ENCODE results near the gene TWF2.
A peak's percentile ranks its signal among the peaks of the same experiment; 100 is the strongest.

Gene TWF2

DNA sequence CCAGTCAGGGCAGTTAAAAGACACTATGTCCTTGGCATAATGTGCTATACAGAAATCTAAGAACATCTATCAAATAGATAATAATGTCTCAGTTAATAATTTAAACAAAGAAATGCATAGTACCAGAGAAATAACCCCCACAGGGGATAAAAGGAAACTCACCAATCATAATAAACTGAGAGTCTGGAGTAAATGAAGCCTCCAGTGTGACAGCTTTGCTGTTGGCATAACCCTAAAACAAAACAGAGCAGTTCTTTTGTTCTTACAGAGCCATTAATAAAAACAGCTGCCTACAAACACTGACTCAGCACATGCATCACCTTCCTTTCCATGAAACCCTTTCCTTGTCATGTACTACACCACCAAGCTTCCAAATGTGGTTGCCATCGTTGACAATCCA, 20.1 kb upstream of the TWF2 start:
- no peak for DNase-seq (ENCODE audit: low read depth in 1 of 2, low spot score in 1 of 2)

DNA sequence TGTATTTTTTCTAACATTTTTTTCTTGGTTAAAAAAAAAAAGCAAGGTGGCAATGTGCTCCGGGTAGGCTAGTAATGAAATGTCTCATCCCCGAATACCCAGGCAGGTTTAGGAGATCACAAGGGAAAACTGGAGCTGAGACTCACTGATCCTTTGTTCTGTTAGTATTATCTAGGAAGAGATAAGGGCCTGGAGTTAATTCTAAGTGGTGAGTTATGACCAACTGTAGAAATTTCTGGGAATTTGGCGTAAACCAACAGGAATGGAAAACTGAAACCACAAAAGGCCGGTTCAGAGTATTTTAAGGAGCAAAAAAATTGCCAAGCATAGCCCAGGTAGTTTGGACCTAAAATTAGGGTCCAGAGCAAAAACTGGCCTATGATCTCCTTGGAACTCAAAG, 19.0 kb upstream of the TWF2 start:
- DNase-seq (ENCODE audit: low read depth in 1 of 2, low spot score in 1 of 2): no peak

DNA sequence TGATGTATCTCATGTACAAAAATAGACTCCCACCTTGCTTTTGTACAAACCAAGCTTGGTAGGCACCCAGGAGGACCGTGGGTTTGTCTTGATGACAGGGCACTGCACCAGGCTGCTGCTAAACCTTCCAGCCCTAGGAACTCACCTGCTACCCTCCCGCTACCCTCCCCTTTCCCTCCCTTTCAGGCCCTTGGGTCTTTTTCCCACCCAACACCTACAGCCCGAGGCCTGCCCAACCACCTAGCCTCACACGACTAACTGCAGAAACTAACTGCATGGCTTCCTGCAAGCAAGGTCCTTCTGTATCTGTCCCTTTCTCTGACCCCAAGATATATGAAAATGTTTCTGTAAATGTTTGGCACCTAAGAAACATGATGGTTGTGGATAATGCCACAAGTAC, 17.7 kb upstream of the TWF2 start:
- no peak for DNase-seq (ENCODE audit: low read depth in 1 of 2, low spot score in 1 of 2)

DNA sequence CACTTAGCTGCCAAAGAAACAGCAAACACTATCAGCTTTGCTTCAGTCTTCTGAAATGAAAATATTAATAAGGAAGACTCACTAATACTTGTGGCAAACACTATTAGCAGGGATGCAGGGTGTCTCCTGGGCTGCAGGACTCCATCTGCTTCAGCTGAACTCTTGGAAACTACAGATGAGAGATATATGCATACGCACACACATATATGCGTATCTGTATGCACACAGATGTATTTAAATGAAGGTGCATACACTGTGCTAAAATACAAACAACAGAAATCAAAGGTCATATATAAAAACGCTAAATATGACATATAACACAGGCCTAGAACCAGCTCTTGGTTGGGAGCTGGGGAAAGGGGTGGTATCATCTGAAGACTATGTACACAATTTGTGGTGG, 17.2 kb upstream of the TWF2 start:
- no peak for DNase-seq (ENCODE audit: low read depth in 1 of 2, low spot score in 1 of 2)

DNA sequence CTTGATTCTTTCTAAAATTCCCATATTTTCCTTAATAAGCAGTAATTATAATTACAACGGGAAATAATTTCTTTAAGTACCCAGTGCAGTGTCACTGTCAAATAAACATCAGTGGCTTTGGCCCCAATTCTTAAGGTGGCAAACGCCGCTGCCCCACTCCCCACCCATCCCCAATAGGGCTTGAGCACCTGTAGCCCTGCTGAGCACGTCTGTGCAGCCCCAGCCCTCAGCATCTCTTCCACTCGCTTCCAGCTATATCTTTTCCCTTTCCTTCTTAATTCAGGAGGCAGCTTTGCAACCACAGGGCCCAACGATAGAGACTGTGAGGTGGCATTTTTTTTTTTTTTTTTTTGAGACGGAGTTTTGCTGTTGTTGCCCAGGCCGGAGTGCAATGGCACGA, 15.7 kb upstream of the TWF2 start:
- no peak for DNase-seq (ENCODE audit: low read depth in 1 of 2, low spot score in 1 of 2)

DNA sequence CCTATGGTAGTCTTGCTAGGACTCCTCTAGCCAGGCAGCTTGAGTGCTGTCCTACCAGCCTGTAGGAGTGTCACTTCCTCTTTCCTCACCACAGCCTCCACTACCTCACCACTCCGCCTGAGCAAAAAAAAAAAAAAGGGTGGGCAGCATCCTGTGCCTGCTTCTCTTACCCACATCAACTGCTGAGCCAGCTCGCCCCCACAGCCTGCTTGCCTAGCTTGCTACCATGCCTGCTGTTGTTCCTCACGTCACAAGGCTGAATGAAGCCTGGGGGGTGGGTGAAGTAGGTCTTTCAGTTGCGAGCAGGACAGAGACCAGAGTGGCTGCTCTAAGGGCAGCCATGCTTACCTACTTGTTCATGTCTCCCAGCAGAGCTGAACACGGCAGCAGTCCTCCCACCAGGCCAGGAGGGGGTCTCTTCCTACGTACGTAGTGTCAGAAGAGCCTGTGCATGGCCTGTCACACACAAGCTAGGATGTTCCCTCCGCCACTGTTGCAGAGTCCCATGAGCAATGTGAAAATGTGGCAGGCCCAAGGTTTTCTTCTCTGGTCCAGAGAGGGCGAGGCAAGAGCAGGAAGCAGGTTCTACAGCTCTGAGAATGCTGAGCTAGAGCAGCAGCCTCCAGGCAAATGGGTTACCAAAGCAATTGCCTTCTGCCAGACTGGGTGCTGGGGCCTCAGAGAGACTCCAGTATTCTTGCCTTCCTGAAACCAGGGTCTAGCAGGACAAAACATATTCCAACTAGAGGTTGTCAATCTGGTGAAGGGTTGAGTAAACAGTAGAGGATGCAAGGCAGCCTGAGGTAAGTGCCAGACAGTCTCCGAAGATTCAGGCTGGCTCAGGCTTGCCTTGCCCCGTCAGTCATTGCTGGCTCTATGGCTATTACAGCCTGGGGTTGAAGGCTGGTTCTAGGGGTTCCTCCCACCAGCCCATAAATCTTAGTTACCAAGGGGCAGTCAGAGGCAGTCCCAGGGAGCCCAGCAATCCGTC, 14.7 kb upstream of the TWF2 start:
- peak; percentile 53 to 65 for DNase-seq (ENCODE audit: low read depth in 1 of 2, low spot score in 1 of 2)

DNA sequence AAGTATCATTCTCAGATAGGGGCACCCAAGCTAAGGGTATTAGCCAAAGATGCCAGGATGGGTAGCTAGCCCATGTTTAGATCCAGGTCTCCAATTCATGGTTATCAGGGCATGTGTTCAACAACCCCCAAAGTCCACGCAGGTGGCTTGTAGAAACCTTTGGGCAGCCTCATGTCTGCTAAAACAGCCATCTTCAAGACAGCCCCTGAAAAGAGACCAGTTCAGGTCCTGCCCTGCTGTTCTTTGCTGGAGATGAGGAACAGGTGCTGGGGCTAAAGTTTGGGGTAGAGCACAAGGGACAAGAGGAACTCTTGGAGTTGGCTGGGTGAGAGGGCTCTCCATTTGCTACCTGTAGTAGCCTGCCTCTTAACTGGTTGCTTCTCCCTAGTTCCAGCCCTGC, 11.2 kb upstream of the TWF2 start:
- DNase-seq (ENCODE audit: low read depth in 1 of 2, low spot score in 1 of 2): no peak

DNA sequence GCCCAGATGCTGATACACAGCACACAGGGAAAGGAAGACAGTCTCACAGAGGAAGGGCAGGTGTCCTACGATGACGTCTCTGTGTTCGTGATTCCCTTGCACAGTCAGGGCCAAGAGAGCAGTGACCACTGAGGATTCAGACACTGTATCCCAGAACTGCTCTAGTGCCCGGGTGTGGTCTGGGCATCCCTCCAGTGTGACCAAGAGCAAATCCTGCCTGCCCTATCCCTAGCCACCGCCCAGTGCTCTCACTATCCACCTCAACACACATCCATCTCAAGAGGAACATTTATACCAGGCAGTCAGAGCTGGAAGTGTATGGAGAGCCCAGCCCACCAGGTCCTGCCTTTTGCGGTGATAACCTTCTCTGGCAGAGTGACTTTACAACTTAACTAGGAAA, 10.7 kb upstream of the TWF2 start:
- DNase-seq (ENCODE audit: low read depth in 1 of 2, low spot score in 1 of 2): no peak

DNA sequence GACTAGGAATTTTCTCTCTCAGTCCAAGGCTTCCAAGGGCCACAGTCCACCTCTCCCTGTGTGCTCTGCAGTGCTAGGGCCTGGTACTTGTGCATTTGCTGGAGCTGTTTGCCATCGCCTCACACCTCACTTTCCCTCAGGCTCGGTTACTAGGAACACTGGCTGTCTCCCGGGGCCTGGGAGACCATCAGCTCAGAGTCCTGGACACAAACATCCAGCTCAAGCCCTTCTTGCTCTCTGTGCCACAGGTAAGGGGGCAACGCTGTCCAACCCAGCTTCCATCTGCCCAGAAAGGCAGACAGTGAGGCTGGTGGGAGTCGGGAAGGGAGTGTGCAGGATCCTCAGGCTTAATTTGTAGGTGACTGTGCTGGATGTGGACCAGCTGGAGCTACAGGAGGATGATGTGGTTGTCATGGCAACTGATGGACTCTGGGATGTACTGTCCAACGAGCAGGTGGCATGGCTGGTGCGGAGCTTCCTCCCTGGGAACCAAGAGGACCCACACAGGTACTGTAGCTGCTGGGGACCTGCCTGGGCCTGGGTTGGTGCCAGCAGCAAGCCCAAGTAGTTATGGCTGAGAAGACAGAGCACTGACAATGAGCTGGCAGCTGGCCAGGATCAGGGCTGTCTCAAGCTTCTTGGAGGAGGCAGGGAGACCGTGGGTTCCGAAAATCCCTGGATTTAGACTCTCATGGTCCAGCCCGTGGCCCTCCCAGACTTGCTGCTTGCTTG, 10.0 kb upstream of the TWF2 start:
- no peak for DNase-seq (ENCODE audit: low read depth in 1 of 2, low spot score in 1 of 2)

DNA sequence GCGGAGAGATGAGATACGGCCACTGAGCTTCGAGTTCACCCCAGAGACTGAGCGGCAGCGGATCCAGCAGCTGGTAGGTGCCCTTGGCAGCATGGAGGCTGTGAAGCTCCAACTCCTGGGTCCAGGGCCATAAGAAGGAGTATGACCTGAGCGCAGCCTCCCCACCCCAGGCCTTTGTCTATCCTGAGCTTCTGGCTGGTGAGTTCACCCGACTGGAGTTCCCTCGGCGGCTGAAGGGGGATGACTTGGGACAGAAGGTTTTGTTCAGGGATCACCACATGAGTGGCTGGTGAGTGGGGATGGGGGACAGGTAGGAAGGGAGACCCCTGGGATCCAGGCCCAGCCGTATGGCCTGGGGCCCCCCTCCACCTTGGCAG, 9.2 kb upstream of the TWF2 start:
- no peak for DNase-seq (ENCODE audit: low read depth in 1 of 2, low spot score in 1 of 2)

DNA sequence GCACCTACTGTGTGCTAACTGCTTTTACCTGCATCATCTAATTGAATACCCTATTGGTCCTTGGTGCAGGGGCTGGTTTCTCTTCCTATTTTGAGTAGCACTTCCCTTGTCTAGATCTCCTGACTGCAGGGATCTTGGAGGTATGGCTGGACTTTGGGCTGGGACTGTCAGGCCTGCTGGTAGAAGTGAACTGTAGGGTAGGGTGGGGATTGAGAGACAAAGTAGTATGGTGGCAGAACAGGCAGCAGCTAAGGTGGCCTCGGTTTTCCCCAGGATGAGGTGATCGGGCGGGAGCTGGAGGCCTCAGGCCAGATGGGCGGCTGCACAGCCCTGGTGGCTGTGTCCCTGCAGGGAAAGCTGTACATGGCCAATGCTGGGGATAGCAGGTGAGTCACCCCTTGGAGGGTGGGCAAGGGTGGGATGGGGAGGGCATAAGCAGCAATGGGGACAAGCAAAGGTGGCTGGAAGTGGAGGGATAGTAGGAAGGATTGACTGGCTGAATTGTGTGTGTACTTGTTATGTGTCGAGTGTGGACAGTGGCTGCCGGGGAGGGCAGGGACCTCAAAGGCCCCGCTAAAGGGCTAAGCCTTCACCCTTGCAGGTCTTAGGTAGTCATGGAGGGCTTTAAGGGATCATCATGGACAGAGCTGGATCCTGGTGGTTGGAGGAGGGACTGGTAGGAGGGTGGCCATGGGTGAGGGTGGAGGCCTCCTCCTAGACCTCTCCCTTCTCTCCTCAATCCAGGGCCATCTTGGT, 8.6 kb upstream of the TWF2 start:
- DNase-seq (ENCODE audit: low read depth in 1 of 2, low spot score in 1 of 2): no peak

DNA sequence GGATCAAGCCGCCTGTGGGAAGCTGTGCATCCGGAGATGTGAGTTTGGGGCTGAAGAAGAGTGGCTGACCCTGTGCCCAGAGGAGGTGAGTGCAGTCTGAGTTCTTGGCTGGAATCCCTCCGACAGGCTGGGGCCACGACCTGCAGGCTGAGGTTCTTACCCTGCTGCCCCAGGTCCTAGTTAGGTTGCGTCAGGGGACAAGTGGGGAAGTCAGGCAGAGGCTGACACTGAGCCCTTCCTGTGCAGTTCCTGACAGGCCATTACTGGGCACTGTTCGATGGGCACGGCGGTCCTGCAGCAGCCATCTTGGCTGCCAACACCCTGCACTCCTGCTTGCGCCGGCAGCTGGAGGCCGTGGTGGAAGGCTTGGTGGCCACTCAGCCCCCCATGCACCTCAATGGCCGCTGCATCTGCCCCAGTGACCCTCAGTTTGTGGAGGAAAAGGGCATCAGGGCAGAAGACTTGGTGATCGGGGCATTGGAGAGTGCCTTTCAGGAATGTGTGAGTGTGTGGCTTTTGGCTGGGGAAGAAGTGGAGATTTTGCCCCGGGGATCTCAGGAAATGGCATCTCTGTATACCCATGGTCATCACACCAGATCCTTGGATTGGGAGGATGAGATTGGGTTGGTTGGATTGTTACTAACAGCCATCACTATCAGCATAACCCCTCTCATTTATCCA, 7.9 kb upstream of the TWF2 start:
- no peak for DNase-seq (ENCODE audit: low read depth in 1 of 2, low spot score in 1 of 2)

DNA sequence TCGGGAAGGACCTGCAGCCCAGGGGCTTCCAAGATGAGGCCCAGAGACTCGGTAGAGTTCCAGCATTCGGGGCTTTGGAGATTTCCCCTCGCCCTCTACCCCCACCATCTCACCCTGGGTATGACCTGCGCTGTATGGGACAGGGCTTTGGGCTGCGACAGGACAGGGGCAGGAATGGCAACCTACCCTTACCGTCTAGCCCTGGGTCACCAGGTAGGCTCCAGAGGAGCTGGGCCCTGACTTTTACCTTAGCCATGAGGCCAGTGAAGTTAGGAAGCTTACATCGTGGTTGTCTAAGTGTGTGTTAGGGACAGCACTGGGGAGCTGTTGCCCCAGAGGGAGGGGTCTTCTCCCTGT, 7.3 kb upstream of the TWF2 start:
- no peak for DNase-seq (ENCODE audit: low read depth in 1 of 2, low spot score in 1 of 2)

DNA sequence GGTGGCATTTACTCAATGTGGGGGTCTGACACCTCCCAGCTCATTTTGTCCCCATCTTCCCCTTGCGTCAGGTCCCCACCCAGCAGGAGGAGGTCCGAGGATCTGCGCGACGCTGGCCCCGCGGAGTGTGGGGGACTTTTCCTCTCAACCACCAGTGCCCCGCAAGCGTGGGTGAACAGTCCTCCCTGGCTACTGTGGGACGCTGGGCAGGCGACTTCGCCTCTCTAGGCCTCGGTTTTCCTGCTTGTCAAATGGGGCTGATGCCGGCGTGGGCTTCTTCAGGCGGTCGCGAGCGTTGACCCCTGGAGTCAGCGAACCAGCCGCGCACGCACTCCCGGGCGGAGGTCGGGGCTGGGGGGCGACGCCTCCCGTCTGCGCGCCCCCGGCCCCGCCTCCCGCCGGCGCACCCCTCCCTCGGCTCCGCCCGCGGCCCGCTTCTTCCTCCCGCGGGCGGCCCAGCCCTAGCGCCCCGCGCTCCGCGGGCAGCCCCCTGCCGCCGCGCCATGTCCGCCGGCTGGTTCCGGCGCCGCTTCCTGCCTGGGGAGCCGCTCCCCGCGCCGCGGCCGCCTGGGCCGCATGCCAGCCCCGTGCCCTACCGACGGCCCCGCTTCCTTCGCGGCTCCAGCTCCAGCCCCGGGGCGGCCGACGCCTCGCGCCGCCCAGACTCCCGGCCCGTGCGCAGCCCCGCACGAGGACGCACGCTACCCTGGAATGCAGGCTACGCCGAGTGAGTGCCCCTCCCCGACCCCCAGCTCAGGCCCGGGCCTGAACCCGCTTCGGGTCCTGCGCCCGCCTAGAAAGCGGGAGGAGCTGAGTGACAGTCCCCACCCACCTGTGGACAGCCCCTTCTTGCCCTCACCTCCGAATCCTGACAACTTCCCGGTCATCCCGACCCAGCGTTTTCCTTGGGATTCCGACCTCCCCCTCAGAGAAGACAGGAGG, 6.6 kb upstream of the TWF2 start, which contains the start of gene PPM1M:
TSS of gene PPM1M (plus strand) at position 438 of the 942 bp plus-strand sequence. CDS start at position 504, 66 bp downstream.
- peak; percentile 42 to 47 for DNase-seq (ENCODE audit: low read depth in 1 of 2, low spot score in 1 of 2)

DNA sequence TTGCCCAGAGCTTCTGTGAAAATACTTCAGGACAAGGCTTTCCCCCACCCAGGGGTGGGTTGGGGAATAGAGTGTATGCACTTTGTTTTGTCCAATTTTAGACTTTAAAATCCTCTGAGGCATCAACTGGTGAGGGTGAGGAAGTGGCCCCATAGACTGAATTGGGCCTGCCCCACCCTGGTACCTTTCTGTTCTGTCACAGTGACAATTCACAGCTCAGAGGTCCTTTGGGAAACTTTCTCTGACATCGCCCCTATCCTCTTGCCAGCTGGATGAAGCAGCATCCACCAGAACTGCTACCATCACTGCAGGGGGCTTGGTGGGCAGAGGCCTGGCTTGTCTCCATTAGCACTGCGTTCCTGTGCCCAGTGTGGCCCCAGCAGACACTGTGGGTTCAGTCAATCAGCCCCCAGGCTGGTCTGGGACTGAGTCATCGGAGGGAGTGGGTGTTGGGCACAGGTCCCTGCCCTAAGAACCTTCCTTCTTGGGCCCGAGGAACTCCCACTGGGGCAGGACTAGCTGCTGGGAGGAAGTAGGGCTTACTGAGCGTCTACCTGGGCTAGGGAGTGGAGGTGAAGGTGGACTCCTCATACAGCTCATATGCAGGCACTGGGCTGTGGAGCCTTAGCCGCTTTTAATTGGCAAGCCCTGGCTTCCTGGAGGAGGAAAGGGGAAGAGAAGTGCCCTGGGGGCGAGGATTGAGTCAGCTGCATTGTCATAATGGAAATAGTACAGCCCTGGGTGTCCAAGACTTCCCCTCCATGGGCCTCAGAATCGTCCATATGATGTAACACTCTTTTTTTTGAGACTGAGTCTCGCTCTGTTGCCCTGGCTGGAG, 5.1 kb upstream of the TWF2 start:
- DNase-seq (ENCODE audit: low read depth in 1 of 2, low spot score in 1 of 2): no peak

DNA sequence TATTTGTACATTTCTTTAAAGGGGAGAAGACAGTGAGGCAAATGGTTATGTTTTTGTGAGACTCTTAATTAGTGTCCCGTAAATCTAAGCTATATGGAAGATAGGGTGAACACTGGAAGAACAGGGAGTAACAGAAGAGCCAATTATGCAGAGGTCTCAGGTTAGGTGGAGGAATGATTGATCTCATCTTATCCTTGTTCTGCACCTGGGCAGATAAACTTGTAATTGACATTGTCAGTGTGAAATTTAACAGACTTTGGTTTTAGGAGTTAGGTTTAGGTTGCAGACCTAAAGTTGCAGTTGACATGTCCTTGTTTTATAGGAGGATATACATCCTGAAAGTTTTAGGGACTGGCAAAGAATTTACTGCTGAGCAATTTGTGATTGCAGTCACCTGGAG, 3.1 kb upstream of the TWF2 start:
- no peak for DNase-seq (ENCODE audit: low read depth in 1 of 2, low spot score in 1 of 2)

DNA sequence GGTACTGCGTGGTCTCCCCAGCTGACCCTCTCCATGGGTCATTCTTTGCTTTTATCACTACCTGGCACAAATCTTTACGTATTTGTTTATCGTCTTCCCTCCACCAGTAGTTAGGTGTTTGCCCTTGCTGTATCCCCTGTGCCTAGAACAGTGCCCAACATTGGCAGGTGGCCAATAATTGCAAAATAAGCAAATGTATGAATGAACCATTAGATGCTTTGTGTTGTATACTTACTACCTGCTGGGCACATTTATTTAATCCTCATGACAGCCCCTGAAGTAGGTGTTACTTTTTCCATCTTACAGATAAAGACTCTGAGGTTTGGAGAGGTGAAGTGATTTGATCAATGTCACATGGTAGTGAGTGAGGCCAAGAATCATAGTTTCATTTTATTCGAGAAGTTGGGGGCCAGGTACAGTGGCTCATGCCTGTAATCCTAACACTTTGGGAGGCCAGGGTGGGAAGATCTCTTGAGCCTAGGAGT, 2.0 kb upstream of the TWF2 start:
- no peak for DNase-seq (ENCODE audit: low read depth in 1 of 2, low spot score in 1 of 2)

DNA sequence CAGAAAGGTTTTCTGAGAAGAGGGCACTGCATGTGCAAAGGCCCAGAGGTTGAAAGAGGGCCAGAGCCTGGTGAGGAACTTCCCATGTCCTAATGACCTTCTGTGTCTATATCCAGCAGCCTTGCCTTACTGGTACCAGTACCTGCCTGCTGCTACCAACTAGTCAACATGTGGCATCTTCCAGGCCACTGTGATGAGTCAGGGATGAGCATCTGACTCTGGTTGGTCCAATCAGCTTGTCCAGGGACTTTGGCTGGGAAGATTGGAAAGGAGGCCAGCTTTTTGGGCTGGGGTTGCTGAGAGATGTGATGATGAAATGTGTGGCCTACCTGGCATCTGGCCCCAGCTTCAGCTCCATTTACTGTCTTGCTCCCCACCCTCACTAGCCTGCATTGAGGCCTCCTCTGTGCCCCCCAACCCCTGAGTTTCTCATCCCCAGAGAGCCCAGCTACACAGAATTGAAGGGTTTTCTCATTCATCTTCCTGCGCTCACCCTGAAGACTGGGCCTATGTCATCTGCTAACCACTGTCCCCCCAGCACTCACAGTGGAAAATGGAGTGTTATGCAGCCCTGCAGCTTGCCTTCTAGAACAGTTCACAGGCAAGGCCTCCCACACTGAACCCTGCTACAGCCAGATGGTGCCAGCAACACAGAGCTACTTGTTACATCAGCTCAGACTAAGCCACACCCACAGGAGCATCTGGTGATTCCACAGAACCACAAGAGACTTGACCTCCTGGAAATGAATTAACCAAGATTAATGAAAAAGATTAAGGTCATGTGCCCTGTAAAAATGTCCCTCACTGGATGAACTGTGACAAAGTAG, 1.3 kb upstream of the TWF2 start:
- no peak for DNase-seq (ENCODE audit: low read depth in 1 of 2, low spot score in 1 of 2)

All from stimulated activated CD4-positive, alpha-beta T cell treated with anti-CD3 and anti-CD28 coated beads, Interleukin-15, amount 100 ng/mL, for 1 hour (primary cell).